GM12878 (cell line): ENCODE measurements around the gene NXPE1. TPM values are rescaled to one million over a fixed set of nuclear protein-coding genes. Genes with fewer than 3 reads are reported as not detected.

Source experiments
- ATAC-seq: fragments of 200-7000 bp; cut with Tn5 transposase; 3 replicates; pipeline ENCODE4 v1.9.1; 2020; ENCODE audit warnings: mild to moderate bottlenecking, moderate library complexity
- BruUV-seq: library from RNA; stranded (reverse); fragments of 400-500 nt; replicated peaks from 2 replicates; lab custom pipeline; 2021; lab: Mats Ljungman, UMichigan
- CTCF ChIA-PET: fragments of 300-600 bp; sonication (Branson Sonifier 250); formaldehyde crosslinking; extraction: SDS; loops from one replicate; lab custom pipeline; 2021; ENCODE audit warnings: inconsistent platforms; lab: Yijun Ruan, JAX
- POLR2A ChIA-PET: fragments of 350-600 bp; formaldehyde crosslinking; extraction: SDS; loops from one replicate; lab custom pipeline; 2021; ENCODE audit warnings: inconsistent platforms; lab: Charles Lee
- RAD21 ChIA-PET: fragments of 300-600 bp; sonication (Branson Sonifier 250); formaldehyde crosslinking; loops from one replicate; lab custom pipeline; 2023; ENCODE audit warnings: antibody characterized with exemption; ENCODE audit not compliant: unreplicated experiment; lab: Charles Lee
- SMC1A ChIA-PET: fragments of 300-600 bp; sonication (Branson Sonifier 250); formaldehyde crosslinking; loops from one replicate; lab custom pipeline; 2023; ENCODE audit not compliant: unreplicated experiment, uncharacterized antibody; lab: Charles Lee
- DNase-seq: peaks from one replicate; pipeline ENCODE4 v3.0.0-alpha.2; 2011; ENCODE audit warnings: low read depth, low spot score
- FAIRE-seq: peaks from 3 replicates; lab custom pipeline; 2011; peaks lifted over from hg19 to GRCh38; lab: Jason Lieb, UNC
- H2AFZ ChIP-seq: 2 replicates; pipeline ENCODE4 v1.6.0; 2011; ENCODE audit warnings: low read depth, low read length, control low read depth; ENCODE audit not compliant: control insufficient read depth
- H3K27ac ChIP-seq: 2 replicates; pipeline ENCODE4 v1.5.1; 2011; ENCODE audit warnings: control low read depth; ENCODE audit not compliant: control insufficient read depth, insufficient read depth
- H3K27me3 ChIP-seq, 2 experiments: replicated peaks in 1 of 2; 2 replicates each; pipeline versions ENCODE4 v1.6.0 to v1.6.1; 2011; ENCODE audit warnings: low read length in 1 of 2; ENCODE audit not compliant: control insufficient read depth in 2 of 2, insufficient read depth in 2 of 2
- H3K36me3 ChIP-seq, 2 experiments: 2 replicates each; pipeline ENCODE4 v1.5.1; 2011; ENCODE audit warnings: low read length in 1 of 2; ENCODE audit not compliant: control insufficient read depth in 2 of 2, insufficient read depth in 2 of 2
- H3K4me1 ChIP-seq: 2 replicates; pipeline ENCODE4 v1.6.1; 2011; ENCODE audit warnings: mild to moderate bottlenecking, low read length, moderate library complexity, mixed read lengths; ENCODE audit not compliant: control insufficient read depth, insufficient read depth
- H3K4me2 ChIP-seq: 2 replicates; pipeline ENCODE4 v1.6.0; 2011; ENCODE audit warnings: control low read depth; ENCODE audit not compliant: control insufficient read depth, insufficient read depth
- H3K4me3 ChIP-seq: fragments of 200-600 bp; sonication (generic); 2 replicates; pipeline ENCODE4 v1.5.1; 2016
- H3K79me2 ChIP-seq: 2 replicates; pipeline ENCODE4 v1.6.0; 2011; ENCODE audit warnings: low read length; ENCODE audit not compliant: control insufficient read depth, insufficient read depth
- H3K9ac ChIP-seq: 2 replicates; pipeline ENCODE4 v1.8.0; 2011; ENCODE audit warnings: low read length, control low read depth, mixed read lengths; ENCODE audit not compliant: control insufficient read depth, insufficient read depth
- H3K9me3 ChIP-seq: replicated peaks from 3 replicates; pipeline ENCODE4 v1.5.1; 2011; ENCODE audit warnings: mild to moderate bottlenecking, low read length; ENCODE audit not compliant: control insufficient read depth, insufficient read depth
- H4K20me1 ChIP-seq: 2 replicates; pipeline ENCODE4 v1.6.0; 2011; ENCODE audit not compliant: control insufficient read depth, insufficient read depth
- CBFB ChIP-seq: IDR thresholded peaks from 2 replicates; pipeline ENCODE4 v1.6.1; 2016; ENCODE audit warnings: antibody characterized with exemption, low read depth
- CUX1 ChIP-seq: IDR thresholded peaks from 2 replicates; pipeline ENCODE4 v1.6.1; 2012; ENCODE audit warnings: improper control_type of control experiment, low read depth, low read length; ENCODE audit not compliant: insufficient replicate concordance
- EZH2 ChIP-seq: IDR thresholded peaks from 2 replicates; pipeline ENCODE4 v1.6.1; 2012; ENCODE audit warnings: low read depth, mild to moderate bottlenecking, control low read depth, inconsistent platforms, low read length, borderline replicate concordance; ENCODE audit not compliant: control insufficient read depth
- GATAD2B ChIP-seq: fragments of 450-650 bp; conservative IDR thresholded peaks from 2 replicates; pipeline ENCODE4 v1.6.1; 2017; ENCODE audit warnings: low read depth, mild to moderate bottlenecking, moderate library complexity
- IRF3 ChIP-seq: fragments of 450-650 bp; IDR thresholded peaks from 2 replicates; pipeline ENCODE4 v1.6.1; 2014; ENCODE audit warnings: mild to moderate bottlenecking
- MLLT1 ChIP-seq: fragments of 450-650 bp; IDR thresholded peaks from 2 replicates; pipeline ENCODE4 v1.6.1; 2016; ENCODE audit warnings: mild to moderate bottlenecking
- PML ChIP-seq: IDR thresholded peaks from 2 replicates; pipeline ENCODE4 v1.6.1; 2012; ENCODE audit warnings: low read length, inconsistent platforms
- STAT1 ChIP-seq: fragments of 450-650 bp; conservative IDR thresholded peaks from 2 replicates; pipeline ENCODE4 v1.6.1; 2014; ENCODE audit warnings: antibody characterized with exemption, mild to moderate bottlenecking
- ZBTB33 ChIP-seq: fragments of 450-650 bp; IDR thresholded peaks from 2 replicates; pipeline ENCODE4 v1.6.1; 2017; ENCODE audit warnings: mild to moderate bottlenecking
- ZNF207 ChIP-seq: fragments of 450-650 bp; IDR thresholded peaks from 2 replicates; pipeline ENCODE4 v1.6.1; 2014; ENCODE audit warnings: antibody characterized with exemption, mild to moderate bottlenecking, borderline replicate concordance
- WGBS: methylation state at CpG from one replicate; pipeline ENCODE4 v1.1.6; 2016; ENCODE audit warnings: low lambda C conversion rate; ENCODE audit not compliant: insufficient replicate concordance, insufficient coverage; ENCODE audit errors: missing lambda C conversion rate; 5-methylcytosine and 5-hydroxymethylcytosine counted together
- in situ Hi-C: fragments of 300-500 bp; cut with MboI; formaldehyde crosslinking; loops from 9 replicates; pipeline ENCODE4 v1.14.3; 2018; ENCODE audit warnings: mixed read lengths
- intact Hi-C: fragments of 100-400 bp; cut with micrococcal nuclease; formaldehyde crosslinking; loops from one replicate; pipeline ENCODE4 v1.14.2; 2022; ENCODE audit not compliant: unreplicated experiment
- polyA plus RNA-seq, 11 experiments: library from polyadenylated mRNA; depleted of rRNA in 4 of 11; unstranded in 6 of 11; stranded (reverse) in 5 of 11; fragments of >200 nt; fragmentation: Nextera tagmentation in 4 of 11; fragmentation: Illumina TruSeq in 1 of 11; extraction: Ambion mirVana in 4 of 11; extraction: Trizol in 1 of 11; gene quantifications; 1 replicate in 1 of 11; 2 replicates in 10 of 11; pipeline versions ENCODE4 v1.2.1 to v1.2.3, GENCODE V29; 2011 to 2016; ENCODE audit warnings: inconsistent platforms in 2 of 11, missing spikeins in 2 of 11, low read depth in 1 of 11
- total RNA-seq, 4 experiments: library from RNA; depleted of rRNA in 3 of 4; stranded (reverse); fragments of >200 nt in 3 of 4; fragmentation: Illumina TruSeq in 1 of 4; extraction: Trizol in 1 of 4; gene quantifications; 2 replicates each; pipeline versions ENCODE4 v1.2.1 to v1.2.3, GENCODE V29; 2013 to 2021

Gene NXPE1
- total and polyA plus RNA-seq, 10 of the 15 experiments (the other 5 are each of a cell fraction or from before 2014, with no cell fraction given), result not detected

- Histone ChIP-seq H4K20me1 (no peaks in the 10 kb centered on the region), H3K9ac (no peak overlapping the region), H3K9me3 (no peaks in the 10 kb centered on the region), H3K4me2 (no peak overlapping the region), H3K4me1 (no peaks in the 10 kb centered on the region), H3K79me2 (no peaks in the 10 kb centered on the region), H3K27ac (no peak overlapping the region), H3K4me3 (no peak overlapping the region), H3K36me3 (no peaks in the 10 kb centered on the region), H3K27me3 (no peaks in the 10 kb centered on the region), H2AFZ (no peak overlapping the region)
- ChIA-PET CTCF (no interaction called here), POLR2A (no interaction called here), SMC1A (no interaction called here), RAD21 (no interaction called here)
- BruUV-seq, result no TSS peak
- in situ Hi-C loops, result no loop called here
- ATAC-seq (no peak), FAIRE-seq (no peak), DNase-seq (no peak)
- 38% methylated on average over 7 of the region's 7 CpGs for WGBS
- TF ChIP-seq PML, result no peak
- TF ChIP-seq CBFB, result no peak
- no peak for TF ChIP-seq STAT1
- TF ChIP-seq ZNF207, result no peak
- TF ChIP-seq EZH2, result no peak
- no peak for TF ChIP-seq MLLT1
- TF ChIP-seq ZBTB33, result no peak
- no peak for TF ChIP-seq GATAD2B
- no peak for TF ChIP-seq IRF3
- no peak for TF ChIP-seq CUX1
- intact Hi-C loops, result no loop called here
These were observed 48.6 kb downstream of the NXPE1 start for GRCh38 chr11:114511079-114511478.
